Caco-2 (cell line): ENCODE results near the gene PTN. TPM values are rescaled to one million over a fixed set of nuclear protein-coding genes. Genes with fewer than 3 reads are reported as not detected.
A peak's percentile ranks its signal among the peaks of the same experiment; 100 is the strongest.
"Not testable (repeated sequence)": the region's sequence is repeated elsewhere in the genome, so short reads cannot be mapped to it uniquely, and the experiment has no call there.

Experiments
- BruUV-seq: library from RNA; stranded (reverse); fragments of 400-500 nt; replicated peaks from 2 replicates; lab custom pipeline; 2021; lab: Mats Ljungman, UMichigan
- CTCF ChIA-PET: fragments of 300-600 bp; sonication (Branson Sonifier 250); formaldehyde crosslinking; loops from one replicate; lab custom pipeline; 2022; ENCODE audit warnings: antibody characterized with exemption; lab: Charles Lee
- POLR2A ChIA-PET: fragments of 300-600 bp; sonication (Branson Sonifier 250); formaldehyde crosslinking; loops from one replicate; lab custom pipeline; 2022; ENCODE audit warnings: antibody characterized with exemption; lab: Charles Lee
- DNase-seq, 2 experiments: peaks; one replicate each; pipeline versions ENCODE4 v3.0.0 to v3.0.0-alpha.2; 2020 to 2022
- H3K27me3 ChIP-seq: replicated peaks from 2 replicates; pipeline ENCODE4 v1.6.0; 2011; ENCODE audit warnings: low read length; ENCODE audit not compliant: control insufficient read depth, insufficient read depth
- H3K36me3 ChIP-seq: 2 replicates; pipeline ENCODE4 v1.5.1; 2011; ENCODE audit warnings: low read length; ENCODE audit not compliant: control insufficient read depth, insufficient read depth
- H3K4me1 ChIP-seq: fragments of 250-450 bp; sonication (Bioruptor Pico); 2 replicates; pipeline ENCODE4 v1.5.1; 2020; ENCODE audit warnings: mild to moderate bottlenecking
- H3K4me3 ChIP-seq: 2 replicates; pipeline ENCODE4 v1.5.1; 2011; ENCODE audit warnings: low read depth, mild to moderate bottlenecking, control low read depth, low read length
- H3K9me3 ChIP-seq: fragments of 250-450 bp; sonication (Bioruptor Pico); 2 replicates; pipeline ENCODE4 v1.5.1; 2020; ENCODE audit warnings: mild to moderate bottlenecking, moderate library complexity
- H3K27ac Mint-ChIP-seq: one replicate; pipeline ENCODE4 v1.8.0; 2022; ENCODE audit warnings: mixed read lengths; ENCODE audit not compliant: unreplicated experiment
- H3K27me3 Mint-ChIP-seq: one replicate; pipeline ENCODE4 v1.8.0; 2022; ENCODE audit warnings: mixed read lengths; ENCODE audit not compliant: insufficient read depth, unreplicated experiment
- H3K36me3 Mint-ChIP-seq: one replicate; pipeline ENCODE4 v1.8.0; 2022; ENCODE audit warnings: mild to moderate bottlenecking, mixed read lengths; ENCODE audit not compliant: insufficient read depth, unreplicated experiment
- H3K4me1 Mint-ChIP-seq: one replicate; pipeline ENCODE4 v1.8.0; 2022; ENCODE audit warnings: low read depth, mixed read lengths; ENCODE audit not compliant: unreplicated experiment
- H3K4me3 Mint-ChIP-seq: one replicate; pipeline ENCODE4 v1.8.0; 2022; ENCODE audit warnings: mild to moderate bottlenecking, moderate library complexity, mixed read lengths; ENCODE audit not compliant: unreplicated experiment
- H3K9me3 Mint-ChIP-seq: one replicate; pipeline ENCODE4 v1.8.0; 2022; ENCODE audit warnings: mixed read lengths; ENCODE audit not compliant: unreplicated experiment
- intact Hi-C: fragments of 100-400 bp; cut with micrococcal nuclease; formaldehyde crosslinking; loops from one replicate; pipeline ENCODE4 v1.10.0; 2022; ENCODE audit not compliant: unreplicated experiment
- total RNA-seq: library from RNA; stranded (reverse); gene quantifications from 2 replicates; pipeline ENCODE4 v1.2.3, GENCODE V29; 2022
- TF ChIP-seq, protein P1 (sequence below), 2 experiments: fragments of 200-600 bp in 1 of 2; IDR thresholded peaks; 1 replicate in 1 of 2; 2 replicates in 1 of 2; pipeline versions ENCODE4 v1.5.1 to v1.8.0; 2011 to 2022; ENCODE audit warnings: antibody characterized with exemption in 1 of 2, control low read depth in 1 of 2, inconsistent platforms in 1 of 2, low read depth in 1 of 2, low read length in 1 of 2, mild to moderate bottlenecking in 1 of 2, moderate library complexity in 1 of 2; ENCODE audit not compliant: insufficient read depth in 1 of 2, severe bottlenecking in 1 of 2, unreplicated experiment in 1 of 2

Gene PTN
- total RNA-seq, 1 experiment from 2014 or later = 4.3 TPM

DNA sequence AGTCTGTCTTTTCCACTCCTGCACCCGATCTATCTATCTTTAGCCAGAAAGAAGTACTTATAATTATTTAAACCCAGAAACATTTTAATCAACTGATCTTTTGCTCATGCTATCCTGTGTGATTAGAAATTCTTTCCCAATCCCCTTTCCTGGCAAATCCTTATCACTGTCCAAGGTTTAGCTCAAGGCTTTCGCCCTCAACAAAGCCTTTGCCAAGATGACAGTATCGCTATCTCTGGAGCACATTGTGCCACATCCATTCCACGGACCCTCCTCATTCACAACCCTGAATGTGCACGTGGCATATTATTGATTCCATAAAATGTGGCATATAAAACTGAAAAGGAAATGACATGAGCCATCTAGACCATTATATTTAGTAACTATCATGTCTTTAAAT is 71.3 kb downstream of the PTN start:
- H3K27ac Mint-ChIP-seq = no peak overlapping the region
- no peaks in the 10 kb centered on the region for H3K9me3 ChIP-seq
- POLR2A ChIA-PET = no interaction called here
- intact Hi-C loops = no loop called here
- peaks cover 6% of the 10 kb centered on the region for H3K36me3 Mint-ChIP-seq
- DNase-seq = no peak
- H3K4me3 Mint-ChIP-seq = no peak overlapping the region
- BruUV-seq = no TSS peak
- no peaks in the 10 kb centered on the region for H3K27me3 Mint-ChIP-seq
- H3K4me1 ChIP-seq = no peaks in the 10 kb centered on the region
- H3K9me3 Mint-ChIP-seq = peaks cover 3% of the 10 kb centered on the region
- no peaks in the 10 kb centered on the region for H3K36me3 ChIP-seq
- H3K4me1 Mint-ChIP-seq = peaks cover 7% of the 10 kb centered on the region
- H3K27me3 ChIP-seq = no peaks in the 10 kb centered on the region
- TF ChIP-seq, protein P1, sequence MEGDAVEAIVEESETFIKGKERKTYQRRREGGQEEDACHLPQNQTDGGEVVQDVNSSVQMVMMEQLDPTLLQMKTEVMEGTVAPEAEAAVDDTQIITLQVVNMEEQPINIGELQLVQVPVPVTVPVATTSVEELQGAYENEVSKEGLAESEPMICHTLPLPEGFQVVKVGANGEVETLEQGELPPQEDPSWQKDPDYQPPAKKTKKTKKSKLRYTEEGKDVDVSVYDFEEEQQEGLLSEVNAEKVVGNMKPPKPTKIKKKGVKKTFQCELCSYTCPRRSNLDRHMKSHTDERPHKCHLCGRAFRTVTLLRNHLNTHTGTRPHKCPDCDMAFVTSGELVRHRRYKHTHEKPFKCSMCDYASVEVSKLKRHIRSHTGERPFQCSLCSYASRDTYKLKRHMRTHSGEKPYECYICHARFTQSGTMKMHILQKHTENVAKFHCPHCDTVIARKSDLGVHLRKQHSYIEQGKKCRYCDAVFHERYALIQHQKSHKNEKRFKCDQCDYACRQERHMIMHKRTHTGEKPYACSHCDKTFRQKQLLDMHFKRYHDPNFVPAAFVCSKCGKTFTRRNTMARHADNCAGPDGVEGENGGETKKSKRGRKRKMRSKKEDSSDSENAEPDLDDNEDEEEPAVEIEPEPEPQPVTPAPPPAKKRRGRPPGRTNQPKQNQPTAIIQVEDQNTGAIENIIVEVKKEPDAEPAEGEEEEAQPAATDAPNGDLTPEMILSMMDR (IDR thresholded peaks at IDR 0.05; ENCODE audit: insufficient read depth in 1 of 2, low read depth in 1 of 2, low read length in 1 of 2, severe bottlenecking in 1 of 2, unreplicated experiment in 1 of 2) = no peak
- CTCF ChIA-PET = no interaction called here
- H3K4me3 ChIP-seq = no peak overlapping the region

DNA sequence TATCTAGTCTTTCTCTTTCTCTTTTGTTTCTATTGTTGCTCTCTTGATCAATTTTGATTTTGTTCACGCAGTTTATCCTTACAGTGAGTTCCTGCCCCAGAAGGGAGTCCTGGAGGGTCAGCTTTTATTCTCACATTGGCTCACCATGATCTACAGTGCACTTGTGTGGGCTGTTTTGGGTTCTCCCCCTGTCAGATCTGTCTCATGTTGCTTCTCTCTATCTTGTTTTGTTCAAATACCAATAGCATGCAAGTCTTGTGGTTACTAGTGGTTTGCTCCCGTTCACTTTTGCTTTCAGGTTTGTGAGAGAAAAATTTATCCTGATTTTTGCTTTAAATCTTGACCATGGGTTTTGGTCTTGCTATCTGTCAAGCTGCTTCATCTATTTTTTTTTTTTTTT is 74.3 kb downstream of the PTN start:
- TF ChIP-seq, protein P1 (IDR thresholded peaks at IDR 0.05; ENCODE audit: insufficient read depth in 1 of 2, low read depth in 1 of 2, low read length in 1 of 2, severe bottlenecking in 1 of 2, unreplicated experiment in 1 of 2) = no peak
- no peak overlapping the region for H3K4me3 ChIP-seq
- H3K4me1 Mint-ChIP-seq = peaks cover 7% of the 10 kb centered on the region
- ChIA-PET CTCF (no interaction called here), POLR2A (no interaction called here)
- H3K27me3 Mint-ChIP-seq = no peaks in the 10 kb centered on the region
- no peak for DNase-seq
- H3K4me1 ChIP-seq = no peaks in the 10 kb centered on the region
- H3K36me3 Mint-ChIP-seq = peaks cover 6% of the 10 kb centered on the region
- no TSS peak for BruUV-seq
- no peaks in the 10 kb centered on the region for H3K9me3 ChIP-seq
- peaks cover 13% of the 10 kb centered on the region for H3K9me3 Mint-ChIP-seq
- H3K27ac Mint-ChIP-seq = peak overlapping the region; percentile 69
- intact Hi-C loops = no loop called here
- H3K4me3 Mint-ChIP-seq = no peak overlapping the region
- no peaks in the 10 kb centered on the region for H3K27me3 ChIP-seq
- no peaks in the 10 kb centered on the region for H3K36me3 ChIP-seq

DNA sequence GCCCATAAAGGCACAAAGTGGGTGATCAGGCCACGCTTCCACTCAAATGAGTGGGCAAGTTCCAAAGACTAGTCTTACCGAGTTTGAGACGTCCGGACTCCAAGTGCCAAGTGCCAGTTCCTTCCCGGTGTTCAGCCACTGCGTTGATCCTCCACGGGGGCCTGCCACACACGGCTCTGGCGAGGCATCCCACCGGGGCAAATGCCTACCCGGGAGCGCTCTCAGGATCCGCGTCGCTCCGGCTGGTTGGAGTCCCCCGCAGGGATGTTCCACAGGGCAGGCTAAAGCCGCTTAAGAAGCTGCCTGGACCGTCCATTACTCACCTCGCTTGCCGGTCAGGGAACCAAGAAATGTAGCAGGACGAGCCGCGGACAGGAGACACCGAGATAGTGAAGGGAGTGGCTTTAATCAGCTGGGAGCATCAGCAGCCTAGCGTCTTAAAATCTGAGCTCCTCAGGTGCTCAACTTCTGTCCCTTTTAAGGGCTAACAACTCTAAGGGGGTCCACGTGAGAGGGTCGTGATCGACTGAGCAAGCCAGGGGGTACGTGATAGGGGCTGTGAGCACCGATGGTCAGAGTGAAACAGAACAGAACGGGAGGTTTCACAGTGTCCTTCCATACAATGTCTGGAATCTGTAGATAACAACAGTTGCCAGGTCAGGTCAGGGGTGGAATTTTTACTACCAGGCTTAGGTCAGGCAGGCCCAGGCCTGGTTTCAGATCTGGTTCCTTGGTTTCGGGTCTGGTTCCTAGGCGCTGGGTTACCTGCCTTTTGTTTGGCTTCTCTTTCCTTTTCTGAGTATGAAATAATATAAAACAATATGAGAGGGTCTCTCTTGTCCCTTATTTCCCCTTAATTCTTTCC is 75.3 kb downstream of the PTN start:
- H3K4me3 ChIP-seq, H3K4me1 ChIP-seq, H3K4me1 Mint-ChIP-seq, H3K36me3 ChIP-seq, CTCF ChIA-PET, H3K27me3 Mint-ChIP-seq, H3K9me3 ChIP-seq, BruUV-seq, H3K27me3 ChIP-seq, H3K36me3 Mint-ChIP-seq, POLR2A ChIA-PET, intact Hi-C loops: not testable (repeated sequence)
- Mint-ChIP-seq H3K27ac (peak overlapping the region; percentile 69), H3K9me3 (peaks cover 13% of the 10 kb centered on the region), H3K4me3 (peak overlapping the region; percentile 57)
- peak; percentile 10 to 50 for DNase-seq
